Stimulated activated CD4-positive, alpha-beta T cell treated with anti-CD3 and anti-CD28 coated beads, Interleukin-1b, Interleukin-23, amount 100 ng/mL, for 1 hour (primary cell): ENCODE measurements around the gene SLC10A1.

Experiments
- DNase-seq, 2 donors: peaks; one replicate each; pipeline ENCODE4 v3.0.0-alpha.2; 2020; ENCODE audit warnings: low read depth in 2 of 2

Gene SLC10A1

GRCh38 chr14:69808919-69809808 is 12.1 kb upstream of the SLC10A1 start:
- DNase-seq: no peak

GRCh38 chr14:69807192-69807591 is 10.2 kb upstream of the SLC10A1 start:
- no peak for DNase-seq

- no peak for DNase-seq
Observed at GRCh38 chr14:69804902-69805301, 7.9 kb upstream of the SLC10A1 start.

GRCh38 chr14:69803753-69804152 is 6.7 kb upstream of the SLC10A1 start:
- no peak for DNase-seq

GRCh38 chr14:69798339-69798735 is 1.3 kb upstream of the SLC10A1 start:
- DNase-seq: no peak

- DNase-seq: no peak
Observed at GRCh38 chr14:69797573-69798338, 715 bp upstream of the SLC10A1 start.

GRCh38 chr14:69795691-69796090 is 1.4 kb downstream of the SLC10A1 start:
- DNase-seq: no peak

GRCh38 chr14:69794791-69795190 is 2.2 kb downstream of the SLC10A1 start:
- DNase-seq: no peak

- DNase-seq: no peak
Observed at GRCh38 chr14:69792887-69793421, 4.1 kb downstream of the SLC10A1 start.

GRCh38 chr14:69789118-69789640 is 7.9 kb downstream of the SLC10A1 start:
- DNase-seq: no peak

GRCh38 chr14:69786603-69787002 is 10.4 kb downstream of the SLC10A1 start:
- DNase-seq: no peak

GRCh38 chr14:69784942-69785341 is 12.1 kb downstream of the SLC10A1 start:
- no peak for DNase-seq

GRCh38 chr14:69780952-69781351 is 16.1 kb downstream of the SLC10A1 start:
- no peak for DNase-seq

GRCh38 chr14:69780092-69780491 is 16.9 kb downstream of the SLC10A1 start:
- DNase-seq: no peak

GRCh38 chr14:69779088-69779487 is 18.0 kb downstream of the SLC10A1 start:
- no peak for DNase-seq

GRCh38 chr14:69776875-69777453 is 20.1 kb downstream of the SLC10A1 start:
- DNase-seq: no peak

- no peak for DNase-seq
Observed at GRCh38 chr14:69775012-69775411, 22.0 kb downstream of the SLC10A1 start.

GRCh38 chr14:69773571-69774276 is 23.3 kb downstream of the SLC10A1 start:
- DNase-seq: no peak

GRCh38 chr14:69772082-69773017 is 24.7 kb downstream of the SLC10A1 start:
- DNase-seq: no peak

GRCh38 chr14:69771136-69771535 is 25.9 kb downstream of the SLC10A1 start:
- DNase-seq: no peak
